DOHH2 (cell line): Measurements from ENCODE around the gene FBXW12.

ENCODE experiments used
- H3F3A ChIP-seq: fragments of 200-600 bp; sonication (generic), shearing (Covaris generic); 2 replicates; pipeline ENCODE4 v1.6.0; 2016; ENCODE audit warnings: antibody characterized with exemption, mild to moderate bottlenecking; ENCODE audit not compliant: control insufficient read depth, insufficient read depth
- H3K27ac ChIP-seq: fragments of 200-600 bp; sonication (generic); 2 replicates; pipeline ENCODE4 v1.5.1; 2014; ENCODE audit warnings: low read depth, mild to moderate bottlenecking, low read length, moderate library complexity
- H3K27me3 ChIP-seq: fragments of 200-600 bp; sonication (generic); 2 replicates; pipeline ENCODE4 v1.6.1; 2014; ENCODE audit warnings: mild to moderate bottlenecking, low read length, mixed read lengths; ENCODE audit not compliant: control insufficient read depth
- H3K36me3 ChIP-seq: fragments of 200-600 bp; sonication (generic); 2 replicates; pipeline ENCODE4 v1.6.1; 2014; ENCODE audit warnings: mild to moderate bottlenecking, low read length, moderate library complexity, mixed read lengths; ENCODE audit not compliant: control insufficient read depth
- H3K4me1 ChIP-seq: fragments of 200-600 bp; sonication (generic); 2 replicates; pipeline ENCODE4 v1.6.1; 2014; ENCODE audit warnings: mild to moderate bottlenecking, low read length, mixed read lengths; ENCODE audit not compliant: control insufficient read depth
- H3K4me2 ChIP-seq: fragments of 200-600 bp; sonication (generic); 2 replicates; pipeline ENCODE4 v1.6.0; 2014; ENCODE audit warnings: mild to moderate bottlenecking, low read length, moderate library complexity
- H3K4me3 ChIP-seq: fragments of 200-600 bp; sonication (generic); 2 replicates; pipeline ENCODE4 v1.5.1; 2014; ENCODE audit warnings: mild to moderate bottlenecking, low read length, mixed read lengths
- H3K79me2 ChIP-seq: fragments of 200-600 bp; sonication (generic); 2 replicates; pipeline ENCODE4 v1.6.1; 2014; ENCODE audit warnings: mild to moderate bottlenecking, low read length, mixed read lengths; ENCODE audit not compliant: control insufficient read depth
- H3K9me2 ChIP-seq: fragments of 200-600 bp; sonication (generic); replicated peaks from 2 replicates; pipeline ENCODE4 v1.6.1; 2014; ENCODE audit warnings: mild to moderate bottlenecking, low read length, mixed read lengths; ENCODE audit not compliant: control insufficient read depth
- H3K9me3 ChIP-seq: fragments of 200-600 bp; sonication (generic); 2 replicates; pipeline ENCODE4 v1.6.1; 2014; ENCODE audit warnings: antibody characterized with exemption, low read length, mixed read lengths; ENCODE audit not compliant: control insufficient read depth, insufficient read depth
- H4K20me1 ChIP-seq: fragments of 200-600 bp; sonication (generic); 2 replicates; pipeline ENCODE4 v1.6.0; 2014; ENCODE audit warnings: low read depth, mild to moderate bottlenecking, antibody characterized with exemption, low read length, moderate library complexity; ENCODE audit not compliant: control insufficient read depth, insufficient read depth
- EZH2phosphoT487 ChIP-seq: fragments of 200-600 bp; sonication (generic); IDR thresholded peaks from 2 replicates; pipeline ENCODE4 v1.6.1; 2017; ENCODE audit warnings: borderline replicate concordance, mild to moderate bottlenecking, antibody characterized with exemption, low read length, moderate library complexity, mixed read lengths
- TF ChIP-seq, protein P1 (sequence below): fragments of 200-600 bp; sonication (generic); IDR thresholded peaks from one replicate; pipeline ENCODE4 v1.5.1; 2014; ENCODE audit warnings: antibody characterized with exemption, mild to moderate bottlenecking, low read depth, low read length; ENCODE audit not compliant: poor library complexity, severe bottlenecking

FBXW12 gene

DNA sequence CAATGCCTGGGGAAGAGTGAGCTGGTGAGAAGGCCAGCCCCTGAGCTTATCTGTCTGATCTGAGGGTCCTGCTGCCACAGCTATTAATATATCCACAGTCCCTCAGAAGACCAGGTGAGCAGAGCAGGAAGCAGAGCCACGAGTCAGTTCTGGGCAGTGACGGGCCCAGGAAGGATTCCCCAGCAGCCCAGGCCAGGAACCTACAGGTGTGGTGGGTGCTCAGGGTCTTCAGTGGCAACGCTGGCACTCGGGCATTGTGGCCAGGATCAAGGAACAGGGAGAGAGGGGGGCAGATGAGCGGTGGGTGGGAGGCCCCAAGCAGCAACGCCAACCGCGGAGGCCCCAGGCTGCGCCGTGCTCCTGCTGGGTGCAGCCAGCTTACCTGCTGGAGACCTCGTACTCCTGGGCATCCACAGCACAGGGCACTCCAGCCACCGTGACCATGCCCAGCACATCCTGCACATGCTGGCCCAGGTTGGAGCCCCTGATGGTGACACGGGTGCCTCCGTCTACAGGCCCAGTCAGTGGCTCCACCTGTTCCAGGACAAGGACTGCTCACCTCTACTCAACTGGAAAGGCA is 45.6 kb downstream of the FBXW12 start:
- Histone ChIP-seq H3K4me3 (no peak overlapping the region), H3K9me3 (no peaks in the 10 kb centered on the region), H3K4me2 (no peak overlapping the region), H3K9me2 (no peaks in the 10 kb centered on the region), H3K4me1 (no peaks in the 10 kb centered on the region), H3K36me3 (no peaks in the 10 kb centered on the region), H4K20me1 (no peaks in the 10 kb centered on the region), H3K27ac (no peak overlapping the region), H3K79me2 (no peaks in the 10 kb centered on the region), H3F3A (no peaks in the 10 kb centered on the region), H3K27me3 (no peaks in the 10 kb centered on the region)
- TF ChIP-seq, protein P1, sequence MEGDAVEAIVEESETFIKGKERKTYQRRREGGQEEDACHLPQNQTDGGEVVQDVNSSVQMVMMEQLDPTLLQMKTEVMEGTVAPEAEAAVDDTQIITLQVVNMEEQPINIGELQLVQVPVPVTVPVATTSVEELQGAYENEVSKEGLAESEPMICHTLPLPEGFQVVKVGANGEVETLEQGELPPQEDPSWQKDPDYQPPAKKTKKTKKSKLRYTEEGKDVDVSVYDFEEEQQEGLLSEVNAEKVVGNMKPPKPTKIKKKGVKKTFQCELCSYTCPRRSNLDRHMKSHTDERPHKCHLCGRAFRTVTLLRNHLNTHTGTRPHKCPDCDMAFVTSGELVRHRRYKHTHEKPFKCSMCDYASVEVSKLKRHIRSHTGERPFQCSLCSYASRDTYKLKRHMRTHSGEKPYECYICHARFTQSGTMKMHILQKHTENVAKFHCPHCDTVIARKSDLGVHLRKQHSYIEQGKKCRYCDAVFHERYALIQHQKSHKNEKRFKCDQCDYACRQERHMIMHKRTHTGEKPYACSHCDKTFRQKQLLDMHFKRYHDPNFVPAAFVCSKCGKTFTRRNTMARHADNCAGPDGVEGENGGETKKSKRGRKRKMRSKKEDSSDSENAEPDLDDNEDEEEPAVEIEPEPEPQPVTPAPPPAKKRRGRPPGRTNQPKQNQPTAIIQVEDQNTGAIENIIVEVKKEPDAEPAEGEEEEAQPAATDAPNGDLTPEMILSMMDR = no peak
- TF ChIP-seq EZH2phosphoT487 = no peak

DNA sequence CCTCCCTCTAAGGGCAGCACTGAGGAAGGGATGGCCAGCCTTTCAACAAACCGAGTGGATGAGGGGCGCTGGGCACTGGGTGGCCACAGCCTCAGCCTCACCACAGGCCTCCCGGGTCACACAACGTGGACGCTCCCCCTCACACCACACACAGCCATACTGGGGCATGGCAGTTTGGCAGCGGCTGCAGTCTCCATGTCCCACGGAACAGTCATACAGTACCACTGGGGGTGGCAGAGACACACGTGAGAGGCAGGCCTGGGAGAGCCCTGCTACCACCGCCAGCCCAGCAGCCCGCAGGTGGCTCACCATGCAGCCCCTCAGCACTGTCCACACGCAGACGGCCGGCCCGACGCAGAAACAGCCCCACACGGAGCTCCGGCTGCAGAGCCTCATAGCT is 46.1 kb downstream of the FBXW12 start:
- H3K4me3 ChIP-seq = no peak overlapping the region
- H3F3A ChIP-seq = no peaks in the 10 kb centered on the region
- H3K4me2 ChIP-seq = no peak overlapping the region
- no peaks in the 10 kb centered on the region for H4K20me1 ChIP-seq
- no peaks in the 10 kb centered on the region for H3K79me2 ChIP-seq
- no peaks in the 10 kb centered on the region for H3K9me2 ChIP-seq
- H3K36me3 ChIP-seq = no peaks in the 10 kb centered on the region
- TF ChIP-seq, protein P1 = no peak
- TF ChIP-seq EZH2phosphoT487 = no peak
- no peaks in the 10 kb centered on the region for H3K9me3 ChIP-seq
- H3K27ac ChIP-seq = no peak overlapping the region
- no peaks in the 10 kb centered on the region for H3K4me1 ChIP-seq
- no peaks in the 10 kb centered on the region for H3K27me3 ChIP-seq

DNA sequence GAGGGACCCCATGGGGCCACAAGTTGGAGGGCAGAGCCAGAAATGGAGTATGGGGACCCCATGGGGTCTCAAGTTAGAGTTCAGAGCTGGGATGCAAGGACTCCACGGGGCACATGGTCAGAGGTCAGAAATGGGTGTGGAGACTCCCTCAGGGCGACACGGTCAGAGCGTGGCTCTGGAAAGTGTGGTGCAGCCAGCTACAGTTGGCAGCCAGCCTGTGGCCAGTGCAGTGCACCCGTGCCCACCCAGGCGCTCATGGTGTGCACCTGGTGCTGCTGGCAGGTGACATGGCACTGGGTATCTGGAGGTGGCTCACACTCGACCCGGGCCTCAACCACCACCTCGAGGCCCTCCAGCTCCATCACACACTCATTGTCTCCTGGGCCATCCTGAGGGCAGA is 46.6 kb downstream of the FBXW12 start:
- no peak for TF ChIP-seq EZH2phosphoT487
- TF ChIP-seq, protein P1 = no peak
- Histone ChIP-seq H3K9me2 (no peaks in the 10 kb centered on the region), H3F3A (no peaks in the 10 kb centered on the region), H3K9me3 (no peaks in the 10 kb centered on the region), H3K27ac (no peak overlapping the region), H4K20me1 (no peaks in the 10 kb centered on the region), H3K79me2 (no peaks in the 10 kb centered on the region), H3K36me3 (no peaks in the 10 kb centered on the region), H3K4me3 (no peak overlapping the region), H3K27me3 (no peaks in the 10 kb centered on the region), H3K4me2 (no peak overlapping the region), H3K4me1 (no peaks in the 10 kb centered on the region)

DNA sequence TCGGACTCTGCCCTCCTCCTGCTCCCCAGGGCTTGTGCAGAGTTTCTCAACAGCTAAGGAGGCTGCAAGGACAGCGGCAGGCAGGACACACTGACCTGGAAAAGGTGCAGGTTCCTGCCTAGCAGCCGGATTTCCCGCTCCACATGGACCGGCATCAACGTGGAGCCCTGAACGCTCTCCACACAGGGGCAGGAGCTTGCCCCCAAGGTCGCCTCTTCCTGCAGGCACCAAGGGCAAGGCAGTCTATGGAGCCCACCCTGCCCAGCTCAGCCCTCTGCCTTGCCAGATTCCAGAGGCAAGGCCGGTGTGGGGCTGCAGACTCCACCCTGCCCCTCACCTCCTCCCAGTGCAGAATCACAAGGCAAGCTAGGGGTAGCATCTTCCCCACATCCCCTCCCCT is 47.1 kb downstream of the FBXW12 start:
- Histone ChIP-seq H4K20me1 (no peaks in the 10 kb centered on the region), H3K36me3 (no peaks in the 10 kb centered on the region), H3K4me2 (no peak overlapping the region), H3K27ac (no peak overlapping the region), H3K4me1 (no peaks in the 10 kb centered on the region), H3F3A (no peaks in the 10 kb centered on the region), H3K9me2 (no peaks in the 10 kb centered on the region), H3K4me3 (no peak overlapping the region), H3K9me3 (no peaks in the 10 kb centered on the region), H3K79me2 (no peaks in the 10 kb centered on the region), H3K27me3 (no peaks in the 10 kb centered on the region)
- TF ChIP-seq EZH2phosphoT487 = no peak
- TF ChIP-seq, protein P1 = no peak
